IMR-90 (cell line): ENCODE data around the gene POR. TPM values are rescaled to one million over a fixed set of nuclear protein-coding genes. Genes with fewer than 3 reads are reported as not detected.

Source experiments
- ATAC-seq: fragments of 200-7000 bp; cut with Tn5 transposase; 2 replicates; pipeline ENCODE4 v1.9.1; 2020; ENCODE audit warnings: low read depth, mild to moderate bottlenecking, moderate library complexity
- BruUV-seq: library from RNA; stranded (reverse); fragments of 400-500 nt; replicated peaks from 2 replicates; lab custom pipeline; 2021; lab: Mats Ljungman, UMichigan
- CTCF ChIA-PET: fragments of 300-600 bp; formaldehyde crosslinking; extraction: SDS; loops from one replicate; lab custom pipeline; 2021; ENCODE audit warnings: antibody characterized with exemption; lab: Yijun Ruan, JAX
- POLR2A ChIA-PET: fragments of 300-600 bp; sonication (Branson Sonifier 250); formaldehyde crosslinking; loops from one replicate; lab custom pipeline; 2022; ENCODE audit warnings: antibody characterized with exemption; ENCODE audit not compliant: unreplicated experiment; lab: Charles Lee
- DNase-seq: peaks from one replicate; pipeline ENCODE4 v3.0.0; 2013
- H2AFZ ChIP-seq: replicated peaks from 2 replicates; pipeline ENCODE3; 2013; ENCODE audit warnings: low read length, mild to moderate bottlenecking; ENCODE audit not compliant: poor library complexity
- H2AK5ac ChIP-seq: 2 replicates; pipeline ENCODE4 v1.6.1; 2013; ENCODE audit warnings: low read depth, low read length, inconsistent platforms
- H2AK9ac ChIP-seq: replicated peaks from 2 replicates; pipeline ENCODE3; 2013; ENCODE audit warnings: mild to moderate bottlenecking, low read depth, low read length, moderate library complexity; ENCODE audit not compliant: poor library complexity
- H2BK120ac ChIP-seq: 2 replicates; pipeline ENCODE4 v1.6.1; 2013; ENCODE audit warnings: low read depth, low read length, inconsistent platforms
- H2BK15ac ChIP-seq: 3 replicates; pipeline ENCODE4 v1.6.1; 2013; ENCODE audit warnings: low read depth, low read length, inconsistent platforms
- H2BK20ac ChIP-seq: 2 replicates; pipeline ENCODE4 v1.6.1; 2013; ENCODE audit warnings: low read depth, mild to moderate bottlenecking, inconsistent platforms, low read length, moderate library complexity
- H2BK5ac ChIP-seq: 2 replicates; pipeline ENCODE4 v1.6.1; 2013; ENCODE audit warnings: mild to moderate bottlenecking, low read depth, low read length, inconsistent platforms; ENCODE audit not compliant: poor library complexity, severe bottlenecking
- H3K14ac ChIP-seq: replicated peaks from 2 replicates; pipeline ENCODE4 v1.6.1; 2013; ENCODE audit warnings: low read depth, low read length, inconsistent platforms
- H3K18ac ChIP-seq: 2 replicates; pipeline ENCODE4 v1.6.1; 2013; ENCODE audit warnings: low read depth, low read length, control low read depth
- H3K23ac ChIP-seq: 2 replicates; pipeline ENCODE4 v1.6.1; 2013; ENCODE audit warnings: low read depth, low read length, inconsistent platforms
- H3K27ac ChIP-seq: 2 replicates; pipeline ENCODE4 v1.5.1; 2013; ENCODE audit warnings: mild to moderate bottlenecking, control low read depth, low read length; ENCODE audit not compliant: insufficient read depth
- H3K27me3 ChIP-seq: 2 replicates; pipeline ENCODE4 v1.6.1; 2013; ENCODE audit warnings: low read length; ENCODE audit not compliant: control insufficient read depth, insufficient read depth
- H3K36me3 ChIP-seq: 2 replicates; pipeline ENCODE4 v1.6.1; 2013; ENCODE audit warnings: low read length, mixed read lengths; ENCODE audit not compliant: control insufficient read depth, insufficient read depth
- H3K4ac ChIP-seq: 2 replicates; pipeline ENCODE4 v1.6.1; 2013; ENCODE audit warnings: low read depth, low read length, inconsistent platforms
- H3K4me1 ChIP-seq: 2 replicates; pipeline ENCODE4 v1.6.1; 2013; ENCODE audit warnings: low read length, mixed read lengths; ENCODE audit not compliant: control insufficient read depth, insufficient read depth
- H3K4me2 ChIP-seq: 2 replicates; pipeline ENCODE4 v1.6.1; 2013; ENCODE audit warnings: low read depth, mild to moderate bottlenecking, control low read depth, low read length, moderate library complexity
- H3K4me3 ChIP-seq: 2 replicates; pipeline ENCODE4 v1.5.1; 2013; ENCODE audit warnings: low read depth, mild to moderate bottlenecking, control low read depth, low read length, moderate library complexity; ENCODE audit not compliant: insufficient read depth
- H3K56ac ChIP-seq: 2 replicates; pipeline ENCODE4 v1.6.1; 2013; ENCODE audit warnings: low read length, inconsistent platforms; ENCODE audit not compliant: insufficient read depth; ENCODE audit errors: extremely low read depth
- H3K79me1 ChIP-seq, 2 experiments: 2 replicates each; pipeline ENCODE4 v1.6.1; 2013; ENCODE audit warnings: low read length in 2 of 2, inconsistent platforms in 1 of 2, low read depth in 1 of 2
- H3K9ac ChIP-seq: 2 replicates; pipeline ENCODE4 v1.6.1; 2013; ENCODE audit warnings: low read depth, low read length, control low read depth
- H3K9me1 ChIP-seq: 2 replicates; pipeline ENCODE4 v1.6.1; 2013; ENCODE audit warnings: low read length, inconsistent platforms; ENCODE audit not compliant: insufficient read depth
- H3K9me3 ChIP-seq: 2 replicates; pipeline ENCODE4 v1.6.1; 2013; ENCODE audit warnings: low read length; ENCODE audit not compliant: control insufficient read depth, insufficient read depth
- H4K20me1 ChIP-seq: 2 replicates; pipeline ENCODE4 v1.6.1; 2013; ENCODE audit warnings: low read length, inconsistent platforms; ENCODE audit not compliant: insufficient read depth
- H4K5ac ChIP-seq: 2 replicates; pipeline ENCODE4 v1.6.1; 2013; ENCODE audit warnings: mild to moderate bottlenecking, low read depth, low read length, control low read depth
- H4K8ac ChIP-seq, 2 experiments: 2 replicates each; pipeline ENCODE4 v1.6.1; 2013; ENCODE audit warnings: low read depth in 2 of 2, low read length in 2 of 2, control low read depth in 1 of 2, inconsistent platforms in 1 of 2
- H4K91ac ChIP-seq: 2 replicates; pipeline ENCODE4 v1.6.1; 2013; ENCODE audit warnings: low read depth, low read length, inconsistent platforms; ENCODE audit not compliant: insufficient read depth
- BHLHE40 ChIP-seq: fragments of 150-350 bp; IDR thresholded peaks from 2 replicates; pipeline ENCODE4 v1.6.1; 2016; ENCODE audit warnings: mild to moderate bottlenecking, low read depth, low read length
- CEBPB ChIP-seq: IDR thresholded peaks from 2 replicates; pipeline ENCODE4 v1.6.1; 2012; ENCODE audit warnings: low read depth, low read length, improper control_type of control experiment
- ELK1 ChIP-seq: fragments of 150-350 bp; IDR thresholded peaks from 2 replicates; pipeline ENCODE4 v1.6.1; 2016; ENCODE audit warnings: low read depth, mild to moderate bottlenecking, low read length, moderate library complexity, borderline replicate concordance
- FOS ChIP-seq: fragments of 150-350 bp; IDR thresholded peaks from 2 replicates; pipeline ENCODE4 v1.6.1; 2016; ENCODE audit warnings: low read depth, low read length
- MAFK ChIP-seq: IDR thresholded peaks from 2 replicates; pipeline ENCODE4 v1.6.1; 2012; ENCODE audit warnings: low read depth, low read length, improper control_type of control experiment
- MAZ ChIP-seq: IDR thresholded peaks from 2 replicates; pipeline ENCODE4 v1.6.1; 2012; ENCODE audit warnings: low read depth, mild to moderate bottlenecking, low read length, improper control_type of control experiment, moderate library complexity, borderline replicate concordance
- POLR2A ChIP-seq: IDR thresholded peaks from 2 replicates; pipeline ENCODE4 v1.6.1; 2012; ENCODE audit warnings: mild to moderate bottlenecking, low read depth, low read length
- RFX5 ChIP-seq: IDR thresholded peaks from 2 replicates; pipeline ENCODE4 v1.8.0; 2012; ENCODE audit warnings: low read depth, mild to moderate bottlenecking, low read length, moderate library complexity
- WGBS, 2 experiments: methylation state at CpG; one replicate each; pipeline versions ENCODE4 v1.1.5 to v1.1.7; 2013; ENCODE audit warnings: missing lambda C conversion rate in 2 of 2; ENCODE audit not compliant: insufficient read length in 1 of 2; ENCODE audit errors: extremely low coverage in 2 of 2; 5-methylcytosine and 5-hydroxymethylcytosine counted together
- dilution Hi-C: fragments of 300-500 bp; cut with HindIII; formaldehyde crosslinking; loops from one replicate; pipeline ENCODE4 v1.14.3; 2018; ENCODE audit warnings: low sequenced_read_pairs; ENCODE audit not compliant: unreplicated experiment
- in situ Hi-C: fragments of 300-500 bp; cut with MboI; formaldehyde crosslinking; loops from 3 replicates; pipeline ENCODE4 v1.14.3; 2019; ENCODE audit warnings: low sequenced_read_pairs, inconsistent platforms, mixed read lengths
- intact Hi-C: fragments of 100-400 bp; cut with micrococcal nuclease; formaldehyde crosslinking; loops from 2 replicates; pipeline ENCODE4 v1.10.0; 2022
- polyA plus RNA-seq, 3 experiments: library from polyadenylated mRNA; depleted of rRNA; stranded (reverse); fragments of >200 nt; gene quantifications; 2 replicates each; pipeline ENCODE4 v1.2.3, GENCODE V29; 2012; ENCODE audit warnings: low replicate concordance in 1 of 3
- total RNA-seq: library from RNA; depleted of rRNA; stranded (reverse); fragments of >200 nt; gene quantifications from 2 replicates; pipeline ENCODE4 v1.2.3, GENCODE V29; 2012

POR gene
- total and polyA plus RNA-seq, 2 of the 4 experiments (the other 2 are of a cell fraction) = 25.5 to 42.2 TPM

- peaks cover 23 to 47% of the 10 kb centered on the region in 2 experiments; a peak in 3 of 4 replicates for H3K79me1 ChIP-seq
- H3K18ac ChIP-seq = no peak overlapping the region; the same call in 1 of the 2 replicates
- H2BK120ac ChIP-seq = peak overlapping the region; percentile 25
- peak overlapping the region; percentile 86 for H3K27ac ChIP-seq
- ChIA-PET CTCF (no interaction called here), POLR2A (no interaction called here)
- DNase-seq = no peak
- H2AK9ac ChIP-seq = peak overlapping the region; percentile 74
- H2AK5ac ChIP-seq = peak overlapping the region; percentile 66; the same call in 1 of the 2 replicates
- in situ Hi-C loops (no loop called here), dilution Hi-C loops (no loop called here), intact Hi-C loops (loop anchor here (2.0 to 10.0 kb wide), 3 partner anchors 47 to 101 kb away; no protein-coding TSS in a partner anchor)
- H3K9ac ChIP-seq = peak overlapping the region; percentile 89
- H3K36me3 ChIP-seq = no peaks in the 10 kb centered on the region
- peak overlapping the region; percentile 95 for H2AFZ ChIP-seq
- peak overlapping the region; percentile 2; the same call in 1 of the 3 replicates for H2BK15ac ChIP-seq
- H3K4me3 ChIP-seq = peak overlapping the region; percentile 78
- peak overlapping the region; percentile 85 for H3K4me2 ChIP-seq
- peaks cover 18% of the 10 kb centered on the region for H4K20me1 ChIP-seq
- H3K9me1 ChIP-seq = peaks cover 7% of the 10 kb centered on the region; the same call in 1 of the 2 replicates
- 0 out of 2 replicates have a peak overlapping the region, but pooled peaks have one; percentile 52 for H3K56ac ChIP-seq
- H3K9me3 ChIP-seq = no peaks in the 10 kb centered on the region
- ATAC-seq = no peak; the same call in 1 of the 2 replicates
- BruUV-seq = no TSS peak
- no peak overlapping the region; the same call in 1 of the 2 replicates for H4K91ac ChIP-seq
- H3K23ac ChIP-seq = peak overlapping the region; percentile 62
- no peaks in the 10 kb centered on the region for H3K27me3 ChIP-seq
- 0% methylated on average over 2 of the region's 18 CpGs; no CpG with 5 or more reads in 1 of the 2 experiments for WGBS, 2 experiments
- H3K4ac ChIP-seq = peak overlapping the region; percentile 67
- peak overlapping the region; percentile 57 to 84 for H4K8ac ChIP-seq
- peak overlapping the region; percentile 38 for H4K5ac ChIP-seq
- TF ChIP-seq CEBPB = no peak
- no peak for TF ChIP-seq BHLHE40
- no peak for TF ChIP-seq MAZ
- TF ChIP-seq MAFK = no peak
- TF ChIP-seq POLR2A = no peak
- TF ChIP-seq ELK1 = no peak
- no peak for TF ChIP-seq RFX5
- TF ChIP-seq FOS = no peak
- H2BK5ac ChIP-seq = peak overlapping the region; percentile 71
- peaks cover 2% of the 10 kb centered on the region for H3K4me1 ChIP-seq
- H2BK20ac ChIP-seq = no peak overlapping the region
- H3K14ac ChIP-seq = peak overlapping the region; percentile 66
Measured at GRCh38 chr7:75914169-75914654, 743 bp upstream of the POR start.
